NCI-H2196 treated with DMSO at 0.1 percent for 48 hours (cell line): Measurements from ENCODE around the gene USP28.
"Not testable (repeated sequence)": the region's sequence is repeated elsewhere in the genome, so short reads cannot be mapped to it uniquely, and the experiment has no call there.

Experiments used
- DNase-seq: peaks from one replicate; lab custom pipeline; 2025; ENCODE audit not compliant: unreplicated experiment; lab: John Stamatoyannopoulos, UW

The USP28 gene

DNA sequence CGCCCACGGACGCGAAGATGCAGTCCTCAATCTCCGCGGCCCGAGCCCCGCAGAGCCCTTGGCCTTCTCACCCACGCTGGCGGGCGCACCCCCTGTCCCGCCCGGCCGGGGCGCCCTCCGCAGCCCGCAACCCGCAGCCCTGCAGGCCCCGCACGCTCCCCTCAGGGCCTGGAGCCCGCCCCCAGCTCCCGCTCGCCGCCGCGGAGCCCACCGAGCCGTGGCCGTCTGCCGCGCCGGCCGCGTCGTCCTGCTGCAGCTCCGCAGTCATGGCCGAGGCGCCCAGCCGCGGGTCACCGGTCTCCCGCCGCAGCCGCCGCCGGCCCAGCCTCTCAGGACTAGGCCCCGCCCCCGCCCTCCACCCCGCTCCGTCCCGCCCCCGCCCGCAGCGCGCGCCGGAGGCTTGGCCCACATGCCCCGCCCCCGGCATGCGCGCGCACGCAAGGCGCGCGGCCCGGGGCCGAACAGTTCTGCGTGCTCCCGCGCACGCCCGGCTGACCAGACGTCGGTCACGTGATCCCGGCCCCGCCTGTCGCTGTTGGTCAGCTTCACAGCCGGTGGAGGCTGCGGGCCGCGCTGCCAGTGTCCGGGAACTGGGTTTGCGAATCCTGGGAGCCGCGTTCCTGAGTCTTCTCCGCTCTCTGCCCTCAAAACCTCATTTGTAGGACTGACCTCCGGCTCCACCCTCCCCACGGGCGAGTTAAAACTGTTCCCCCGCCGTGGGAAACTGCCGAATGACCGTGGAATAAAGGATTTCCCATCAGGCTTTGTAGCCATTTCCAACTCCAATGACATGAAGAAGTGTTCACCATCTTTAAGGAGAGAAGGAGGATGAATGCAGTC lies at the start of gene USP28:
Gene USP28, minus strand, starts transcription at position 339 of the 840 bp plus-strand sequence. Its CDS starts 71 bp downstream, at position 268.
- DNase-seq: peak; percentile 89

- DNase-seq: no peak
Observed at GRCh38 chr11:113923572-113923971, 48.2 kb upstream of the USP28 start.

DNA sequence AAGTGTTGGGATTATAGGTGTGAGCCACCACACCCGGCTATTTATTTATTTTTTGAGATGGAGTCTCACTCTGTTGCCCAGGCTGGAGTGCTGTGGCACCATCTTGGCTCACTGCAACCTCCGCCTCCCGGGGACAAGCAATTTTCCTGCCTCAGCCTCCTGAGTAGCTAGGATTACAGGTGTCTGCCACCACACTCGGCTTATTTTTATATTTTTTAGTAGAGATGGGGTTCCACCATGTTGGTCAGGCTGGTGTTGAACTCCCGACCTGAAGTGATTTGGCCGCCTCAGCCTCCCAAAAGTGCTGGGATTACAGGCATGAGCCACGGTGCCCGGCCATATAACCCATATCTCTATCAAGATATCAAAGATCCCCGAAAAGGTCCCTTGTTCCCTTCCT lies 36.1 kb upstream of the USP28 start:
- not testable (repeated sequence) for DNase-seq

GRCh38 chr11:113908098-113908497 lies 32.7 kb upstream of the USP28 start:
- DNase-seq: no peak

DNA sequence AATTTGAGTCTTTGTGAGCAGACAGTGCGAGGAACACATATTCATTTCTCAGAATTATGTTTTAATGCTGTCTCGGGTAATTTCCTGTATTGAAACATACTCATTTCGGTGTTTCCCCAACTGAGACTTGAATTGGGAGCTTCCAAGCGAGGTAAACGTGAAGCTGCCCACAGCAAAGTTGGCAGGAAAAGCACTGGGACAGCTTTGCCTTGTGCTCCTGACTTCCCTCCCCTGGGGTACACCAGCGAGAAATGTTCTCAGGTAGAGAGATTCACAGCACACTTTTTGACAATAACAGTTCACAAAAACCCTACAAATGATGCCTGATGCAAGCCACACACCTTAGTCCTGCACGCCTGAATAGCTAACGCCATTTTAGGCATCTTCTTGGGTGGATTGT lies 32.3 kb upstream of the USP28 start:
- DNase-seq: no peak

DNA sequence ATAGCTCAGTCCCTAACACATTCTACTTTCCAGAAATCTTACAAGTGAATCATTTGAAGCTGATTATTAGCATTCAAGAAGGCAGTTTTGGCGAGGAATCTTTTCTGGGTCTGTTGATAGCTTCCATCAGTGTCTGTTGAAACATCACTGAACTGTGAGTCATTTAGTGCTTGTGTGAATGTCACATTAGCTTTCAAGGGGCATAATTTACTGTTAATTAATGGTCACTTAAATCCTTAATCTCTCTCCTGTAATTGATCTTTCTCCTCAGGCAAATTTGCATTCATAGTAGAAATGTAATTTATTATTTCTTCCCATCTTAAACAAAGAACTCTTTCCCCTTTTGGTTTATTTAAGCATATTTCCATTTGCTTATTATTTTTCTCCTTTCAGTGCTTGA lies 31.8 kb upstream of the USP28 start:
- no peak for DNase-seq

DNA sequence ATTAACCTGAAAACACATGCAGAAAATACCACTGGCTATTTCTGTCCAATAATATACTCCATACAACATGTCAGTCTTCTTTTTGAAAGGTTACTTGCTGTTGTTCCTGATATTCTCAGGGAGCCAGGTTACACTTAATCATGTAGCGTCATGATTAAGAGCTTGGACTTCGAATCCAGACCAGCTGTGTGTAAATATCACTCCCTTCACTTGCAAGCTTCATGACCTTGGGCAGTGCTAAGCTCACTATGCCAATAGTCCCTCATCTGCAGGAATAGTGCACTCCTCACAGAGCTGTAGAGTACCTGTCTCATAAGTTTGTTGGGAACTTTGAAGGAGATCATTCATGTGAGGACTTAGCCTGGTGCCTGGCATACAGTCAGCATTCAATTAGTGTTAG lies 31.1 kb upstream of the USP28 start:
- no peak for DNase-seq

- no peak for DNase-seq
Observed at GRCh38 chr11:113906038-113906437, 30.7 kb upstream of the USP28 start.

DNA sequence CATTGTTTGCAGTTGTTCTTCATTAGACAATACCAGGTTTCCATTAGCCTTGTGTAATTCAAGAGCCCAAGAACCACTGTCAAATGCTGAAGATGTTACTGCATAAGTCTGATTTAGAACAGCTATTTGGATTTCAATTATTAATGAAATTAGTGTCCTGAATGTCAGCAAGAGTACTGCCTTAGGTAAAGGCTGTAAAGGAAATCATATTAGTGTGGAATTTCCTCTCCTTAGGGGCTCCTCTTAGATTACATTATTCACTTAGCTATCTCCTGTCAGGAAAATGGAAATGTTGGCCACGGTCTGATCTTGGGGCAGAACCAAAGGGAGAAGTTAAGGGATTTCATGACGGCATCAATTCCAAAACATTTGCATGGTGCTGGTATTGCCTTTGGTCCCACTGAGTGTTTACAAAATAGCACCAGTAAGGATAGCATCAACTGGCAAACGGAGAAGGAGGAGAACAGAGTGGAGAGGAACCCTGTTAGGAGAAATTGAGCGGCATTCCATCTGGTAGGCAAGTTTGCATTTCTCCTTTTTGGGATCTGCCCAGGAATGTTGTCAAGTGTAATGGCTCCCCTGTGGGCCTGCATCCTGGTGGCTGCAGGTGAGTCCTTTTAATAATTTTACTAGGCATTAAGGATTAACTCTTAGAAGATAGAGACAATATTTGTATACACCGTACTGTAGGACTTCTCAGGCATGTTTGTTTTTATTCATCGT lies 29.2 kb upstream of the USP28 start, which contains the start of gene HTR3B:
Gene HTR3B, plus strand, starts transcription at position 418 of the 723 bp plus-strand sequence. Its CDS starts 138 bp downstream, at position 556.
- DNase-seq: no peak

DNA sequence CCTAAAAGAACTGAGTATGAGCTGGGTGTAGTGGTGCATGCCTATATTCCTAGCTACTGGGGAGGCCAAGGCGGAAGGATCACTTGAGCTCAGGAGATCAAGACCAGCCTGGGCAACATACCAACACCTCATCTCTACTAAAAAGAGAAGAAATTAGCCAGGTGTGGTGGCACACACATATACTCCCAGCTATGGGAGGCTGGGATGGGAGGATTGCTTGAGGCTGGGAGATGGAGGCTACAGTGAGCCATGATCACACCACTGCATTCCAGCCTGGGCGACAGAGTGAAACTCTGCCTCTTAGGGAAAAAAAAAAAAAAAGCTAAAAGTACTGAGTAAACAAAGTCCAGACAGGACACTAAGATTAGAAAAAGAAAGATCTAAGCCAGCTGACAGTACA lies 25.8 kb upstream of the USP28 start:
- no peak for DNase-seq

GRCh38 chr11:113896156-113896879 lies 20.9 kb upstream of the USP28 start:
- peak; percentile 25 for DNase-seq

DNA sequence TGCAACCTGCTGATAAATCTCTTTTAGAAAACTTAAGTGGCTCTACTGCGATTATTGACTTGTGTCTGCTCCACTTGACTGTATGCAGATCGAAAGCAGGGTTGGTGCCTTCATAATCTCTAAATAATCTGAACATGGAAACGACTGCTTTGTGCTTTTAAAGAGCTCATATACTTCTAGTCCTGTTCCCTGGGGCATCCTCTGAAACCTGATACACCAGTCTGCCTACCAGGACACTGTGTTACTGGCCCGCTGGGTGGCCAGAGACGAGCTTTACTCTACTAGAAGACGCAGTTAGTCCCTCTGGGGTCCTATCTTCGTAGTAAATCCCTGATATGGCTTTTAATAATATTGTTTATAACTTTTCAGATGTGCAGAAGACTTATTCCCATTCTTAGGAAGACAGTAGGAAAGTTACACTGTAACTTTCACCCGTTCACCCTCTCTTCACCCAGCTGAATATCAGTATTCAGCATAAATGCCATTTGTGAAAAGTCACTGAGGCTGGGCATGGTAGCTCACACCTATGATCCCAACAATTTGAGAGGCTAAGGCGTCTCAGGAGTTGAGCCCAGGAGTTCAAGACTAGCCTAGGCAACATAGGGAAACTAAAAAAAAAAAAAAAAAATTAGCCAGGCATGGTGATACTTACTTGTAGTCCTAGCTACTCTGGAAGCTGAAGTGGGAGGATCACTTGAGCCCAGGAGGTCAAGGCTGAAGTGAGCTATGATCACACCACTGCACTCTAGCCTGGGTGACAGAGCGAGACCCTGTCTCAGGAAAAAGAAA lies 20.2 kb upstream of the USP28 start:
- DNase-seq: no peak

DNA sequence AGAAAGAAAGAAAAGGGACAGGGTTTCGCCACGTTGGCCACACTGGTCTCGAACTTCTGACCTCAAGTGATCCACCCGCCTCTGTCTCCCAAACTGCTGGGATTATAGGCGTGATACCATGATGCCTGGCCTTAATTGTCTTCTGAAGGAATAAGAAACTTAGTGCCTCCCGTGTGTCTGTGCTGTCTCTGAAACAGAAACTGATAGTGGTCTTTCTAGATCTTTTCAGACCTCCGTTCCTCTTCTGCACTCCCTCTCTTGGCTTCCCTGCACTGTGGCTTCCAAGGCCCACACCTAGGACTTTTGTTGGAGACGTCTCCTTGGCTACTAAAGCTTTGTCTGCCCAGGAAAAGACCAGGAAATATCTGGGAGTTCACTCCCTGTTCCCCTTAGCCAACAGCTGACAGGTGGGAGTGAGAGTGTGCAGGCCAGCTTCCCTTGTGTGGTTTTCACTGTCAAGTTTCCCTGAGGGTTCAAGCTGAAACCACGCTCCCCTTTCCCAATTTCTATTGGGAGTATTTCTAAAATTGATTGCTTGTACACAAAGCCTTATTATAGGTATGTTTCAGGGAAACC lies 19.1 kb upstream of the USP28 start:
- no peak for DNase-seq

- DNase-seq: no peak
Observed at GRCh38 chr11:113888848-113889247, 13.5 kb upstream of the USP28 start.

DNA sequence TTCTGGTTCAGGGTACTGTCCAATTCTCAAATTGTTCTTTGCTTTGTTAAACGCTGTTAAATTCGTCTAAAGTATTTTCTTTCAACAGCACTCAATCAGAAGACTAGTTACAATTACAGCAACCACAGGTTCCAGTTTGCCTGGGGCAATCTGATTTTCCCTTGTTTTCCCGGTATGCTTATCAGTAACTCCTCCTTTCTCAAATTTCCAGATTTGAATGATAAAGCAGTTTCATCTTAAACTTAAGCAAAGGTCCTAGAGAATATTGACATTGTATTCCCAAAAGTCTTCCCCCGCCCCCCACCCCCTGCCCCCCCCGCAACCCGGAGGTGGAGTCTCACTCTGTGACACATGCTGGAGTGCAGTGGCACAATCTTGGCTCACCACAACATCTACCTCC lies 10.5 kb upstream of the USP28 start:
- peak; percentile 38 for DNase-seq

DNA sequence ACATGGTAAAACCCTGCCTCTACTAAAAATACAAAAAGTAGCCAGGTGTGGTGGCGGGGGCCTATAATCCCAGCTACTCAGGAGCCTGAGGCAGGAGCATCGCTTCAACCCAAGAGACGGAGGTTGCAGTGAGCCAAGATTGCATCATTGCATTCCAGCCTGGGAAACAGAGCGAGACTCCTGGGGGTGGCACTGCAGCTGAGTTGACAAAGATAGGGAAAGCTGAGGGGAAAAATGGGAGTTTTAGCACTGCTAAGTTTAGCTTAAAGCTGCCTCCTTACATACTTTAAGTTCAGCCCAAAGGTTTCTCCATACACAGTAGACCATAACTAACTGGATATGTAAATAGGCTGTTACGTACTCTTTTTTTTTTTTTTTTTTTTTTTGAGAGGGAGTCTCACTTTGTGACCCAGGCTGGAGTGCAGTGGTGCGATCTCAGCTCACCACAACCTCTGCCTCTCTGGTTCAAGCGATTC lies 9.0 kb upstream of the USP28 start:
- DNase-seq: no peak

DNA sequence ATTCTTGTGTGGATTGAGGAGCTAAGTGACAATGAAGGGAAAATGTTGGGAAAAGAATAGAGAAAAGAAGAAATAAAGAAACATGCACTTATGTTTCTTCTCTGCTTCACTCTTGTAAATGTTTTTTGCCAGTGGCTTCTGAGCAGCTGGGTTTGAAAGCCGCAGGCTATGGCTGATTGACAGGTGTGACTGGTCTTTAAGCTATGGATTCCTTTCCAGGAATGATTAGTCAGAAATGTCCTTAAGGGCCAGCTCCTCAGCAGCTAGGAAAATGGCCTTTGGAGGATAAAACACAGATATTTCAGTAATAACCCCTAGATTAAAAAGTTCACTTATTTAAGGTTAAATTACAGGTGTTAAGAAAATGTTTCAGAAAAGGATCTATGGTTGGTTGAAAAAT lies 6.5 kb upstream of the USP28 start:
- no peak for DNase-seq

DNA sequence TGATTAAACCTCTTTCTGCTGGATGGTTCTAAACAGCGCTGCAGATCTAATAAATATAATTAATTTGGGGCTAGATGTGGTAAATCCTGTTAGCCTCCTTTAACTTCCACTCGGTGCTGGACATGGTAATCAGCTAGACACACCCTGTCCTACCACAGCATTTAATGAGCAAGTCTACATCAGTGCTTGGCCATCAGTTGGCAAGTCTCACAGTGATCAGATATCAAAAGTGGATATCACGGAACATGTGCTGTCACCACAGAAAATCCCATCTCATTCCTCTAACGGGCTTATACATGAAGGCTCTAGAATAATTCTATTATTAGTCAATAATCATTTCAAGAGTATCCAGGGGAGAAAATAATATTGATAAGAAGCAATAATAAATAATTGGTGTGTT lies 5.6 kb upstream of the USP28 start:
- DNase-seq: no peak

- DNase-seq: not testable (repeated sequence)
Observed at GRCh38 chr11:113879446-113879845, 4.1 kb upstream of the USP28 start.

DNA sequence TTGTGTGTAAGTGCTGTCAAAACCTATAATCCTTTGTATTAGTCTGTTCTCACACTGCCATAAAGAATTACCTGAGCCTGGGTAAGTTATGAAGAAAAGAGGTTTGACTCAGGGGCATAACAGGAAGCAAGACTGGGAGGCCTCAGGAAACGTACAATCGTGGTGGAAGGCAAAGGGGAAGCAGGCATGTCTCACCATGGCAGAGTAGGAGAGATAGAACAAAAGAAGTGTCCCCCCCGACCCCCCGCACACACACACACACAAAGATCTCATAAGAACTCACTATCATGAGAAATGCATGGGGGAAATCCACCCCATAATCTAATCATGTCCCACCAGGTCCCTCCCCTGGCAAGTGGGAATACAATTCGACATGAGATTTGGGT lies 2.3 kb upstream of the USP28 start:
- no peak for DNase-seq
